Loucy (cell line): ENCODE data around the gene ZNF148.

Experiments used
- EZH2phosphoT487 ChIP-seq: fragments of 200-600 bp; IDR thresholded peaks from 2 replicates; pipeline ENCODE4 v1.6.1; 2018; ENCODE audit warnings: antibody characterized with exemption, mild to moderate bottlenecking, moderate library complexity, borderline replicate concordance
- TF ChIP-seq, protein P1 (sequence below): fragments of 200-600 bp; sonication (generic); conservative IDR thresholded peaks from 2 replicates; pipeline ENCODE4 v1.5.1; 2014; ENCODE audit warnings: mild to moderate bottlenecking, antibody characterized with exemption, low read length

DNA sequence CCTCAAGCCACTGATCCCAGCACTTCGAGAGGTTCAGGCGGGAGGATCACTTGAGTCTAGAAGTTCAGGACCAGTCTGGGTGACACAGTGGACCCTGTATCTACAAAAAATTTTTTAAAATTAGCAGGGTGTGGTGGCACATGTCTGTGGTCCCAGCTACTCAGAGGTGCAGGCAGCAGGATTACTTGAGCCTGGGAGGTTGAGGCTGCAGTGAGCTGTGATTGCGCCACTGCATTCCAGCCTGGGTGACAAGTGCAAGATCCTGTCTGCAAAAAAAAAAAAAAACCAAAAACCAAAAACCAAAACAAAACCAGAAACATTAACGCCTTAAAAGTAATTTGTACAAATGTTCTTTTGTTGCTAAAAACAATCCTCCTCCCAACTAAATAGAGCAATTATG is 134.6 kb downstream of the ZNF148 start:
- TF ChIP-seq, protein P1, sequence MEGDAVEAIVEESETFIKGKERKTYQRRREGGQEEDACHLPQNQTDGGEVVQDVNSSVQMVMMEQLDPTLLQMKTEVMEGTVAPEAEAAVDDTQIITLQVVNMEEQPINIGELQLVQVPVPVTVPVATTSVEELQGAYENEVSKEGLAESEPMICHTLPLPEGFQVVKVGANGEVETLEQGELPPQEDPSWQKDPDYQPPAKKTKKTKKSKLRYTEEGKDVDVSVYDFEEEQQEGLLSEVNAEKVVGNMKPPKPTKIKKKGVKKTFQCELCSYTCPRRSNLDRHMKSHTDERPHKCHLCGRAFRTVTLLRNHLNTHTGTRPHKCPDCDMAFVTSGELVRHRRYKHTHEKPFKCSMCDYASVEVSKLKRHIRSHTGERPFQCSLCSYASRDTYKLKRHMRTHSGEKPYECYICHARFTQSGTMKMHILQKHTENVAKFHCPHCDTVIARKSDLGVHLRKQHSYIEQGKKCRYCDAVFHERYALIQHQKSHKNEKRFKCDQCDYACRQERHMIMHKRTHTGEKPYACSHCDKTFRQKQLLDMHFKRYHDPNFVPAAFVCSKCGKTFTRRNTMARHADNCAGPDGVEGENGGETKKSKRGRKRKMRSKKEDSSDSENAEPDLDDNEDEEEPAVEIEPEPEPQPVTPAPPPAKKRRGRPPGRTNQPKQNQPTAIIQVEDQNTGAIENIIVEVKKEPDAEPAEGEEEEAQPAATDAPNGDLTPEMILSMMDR, result no peak
- no peak for TF ChIP-seq EZH2phosphoT487
